Measurements from ENCODE around the gene HOXA13. TPM values are rescaled to one million over a fixed set of nuclear protein-coding genes. Genes with fewer than 3 reads are reported as not detected.

The HOXA13 gene
- total and polyA plus RNA-seq, 2 experiments from 2014 or later = not detected

DNA sequence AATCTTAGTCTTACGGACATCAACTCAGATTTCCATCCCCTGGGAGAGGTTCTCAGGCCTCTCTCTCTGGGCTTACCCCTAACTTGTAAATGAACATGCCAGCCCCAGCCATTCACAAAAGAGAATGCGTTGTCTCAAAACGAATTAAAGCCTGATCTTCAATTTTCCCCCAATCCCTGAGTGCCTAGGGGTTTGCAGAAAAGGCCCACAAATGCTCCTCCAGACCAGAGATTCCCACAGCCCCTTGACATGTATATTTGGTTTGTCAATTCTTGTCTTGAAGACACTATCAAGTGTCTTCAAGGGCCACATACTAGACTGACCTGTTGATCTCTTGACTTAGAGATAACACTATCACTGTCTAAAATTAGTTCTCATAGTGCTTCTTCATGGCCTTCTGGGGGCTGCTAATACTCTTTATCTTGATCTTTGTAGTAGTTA, 11.9 kb upstream of the HOXA13 start:
- TF ChIP-seq NANOG (IDR thresholded peaks at IDR 0.05; ENCODE audit: borderline replicate concordance) = no peak
- TF ChIP-seq EZH2 (IDR thresholded peaks at IDR 0.05; ENCODE audit: low read depth, unreplicated experiment) = peak; percentile 23
- H4K20me1 ChIP-seq (replicated peaks; ENCODE audit: insufficient read depth) = peaks cover 44% of the 10 kb centered on the region
- Mint-ChIP-seq H3K36me3 (ENCODE audit: low read depth) (no peaks in the 10 kb centered on the region), H3K27ac (no peak overlapping the region), H3K4me3 (no peak overlapping the region), H3K27me3 (ENCODE audit: insufficient read depth, low read depth, poor library complexity) (peaks cover 100% of the 10 kb centered on the region), H3K9me3 (no peaks in the 10 kb centered on the region; the same call in 2 of the 3 replicates), H3K4me1 (peaks cover 24% of the 10 kb centered on the region)
- ATAC-seq (no peak), DNase-seq (ENCODE audit: low spot score) (no peak)
- peaks cover 47% of the 10 kb centered on the region for H3K4me1 ChIP-seq (ENCODE audit: insufficient read depth)
- H2AFZ ChIP-seq = no peak overlapping the region
- H3K4me2 ChIP-seq = no peak overlapping the region
- H3K27ac ChIP-seq (ENCODE audit: low read depth) = no peak overlapping the region
- H3K79me2 ChIP-seq (replicated peaks; ENCODE audit: insufficient read depth) = no peaks in the 10 kb centered on the region
- peaks cover 100% of the 10 kb centered on the region for H3K27me3 ChIP-seq (ENCODE audit: insufficient read depth)
- no peaks in the 10 kb centered on the region for H3K9me2 ChIP-seq (ENCODE audit: insufficient read depth)
- peaks cover 41% of the 10 kb centered on the region for H3F3A ChIP-seq (replicated peaks; ENCODE audit: low read depth)
- H3K36me3 ChIP-seq (ENCODE audit: insufficient read depth) = no peaks in the 10 kb centered on the region
- no peak overlapping the region for H3K4me3 ChIP-seq

- H4K20me1 ChIP-seq (replicated peaks; ENCODE audit: insufficient read depth) = peaks cover 48% of the 10 kb centered on the region
- no peaks in the 10 kb centered on the region for H3K36me3 ChIP-seq (ENCODE audit: insufficient read depth)
- DNase-seq (ENCODE audit: low spot score) (no peak), ATAC-seq (no peak)
- Mint-ChIP-seq H3K27me3 (ENCODE audit: insufficient read depth, low read depth, poor library complexity) (peaks cover 100% of the 10 kb centered on the region), H3K4me3 (no peak overlapping the region), H3K36me3 (ENCODE audit: low read depth) (no peaks in the 10 kb centered on the region), H3K4me1 (peaks cover 20% of the 10 kb centered on the region), H3K27ac (no peak overlapping the region), H3K9me3 (no peaks in the 10 kb centered on the region; the same call in 2 of the 3 replicates)
- H3F3A ChIP-seq (replicated peaks; ENCODE audit: low read depth) = peaks cover 43% of the 10 kb centered on the region
- no peak overlapping the region for H3K27ac ChIP-seq (ENCODE audit: low read depth)
- peaks cover 100% of the 10 kb centered on the region for H3K27me3 ChIP-seq (ENCODE audit: insufficient read depth)
- H3K9me2 ChIP-seq (ENCODE audit: insufficient read depth) = no peaks in the 10 kb centered on the region
- TF ChIP-seq STAT1 (IDR thresholded peaks at IDR 0.05; ENCODE audit: unreplicated experiment) (no peak), EZH2 (IDR thresholded peaks at IDR 0.05; ENCODE audit: low read depth, unreplicated experiment) (peak; percentile 36)
- H3K4me3 ChIP-seq = no peak overlapping the region
- no peak overlapping the region for H2AFZ ChIP-seq
- H3K4me1 ChIP-seq (ENCODE audit: insufficient read depth) = peaks cover 44% of the 10 kb centered on the region
- H3K4me2 ChIP-seq = no peak overlapping the region
- H3K79me2 ChIP-seq (replicated peaks; ENCODE audit: insufficient read depth) = no peaks in the 10 kb centered on the region
Observed at GRCh38 chr7:27211084-27211446, 11.2 kb upstream of the HOXA13 start.

GRCh38 chr7:27210441-27211083, 10.7 kb upstream of the HOXA13 start:
- Histone ChIP-seq H3K9me2 (ENCODE audit: insufficient read depth) (no peaks in the 10 kb centered on the region), H3K4me2 (0 out of 2 replicates have a peak overlapping the region, but pooled peaks have one; percentile 37), H3K4me1 (ENCODE audit: insufficient read depth) (peaks cover 46% of the 10 kb centered on the region), H4K20me1 (replicated peaks; ENCODE audit: insufficient read depth) (peaks cover 50% of the 10 kb centered on the region), H3K79me2 (replicated peaks; ENCODE audit: insufficient read depth) (no peaks in the 10 kb centered on the region), H3F3A (replicated peaks; ENCODE audit: low read depth) (peaks cover 43% of the 10 kb centered on the region), H3K4me3 (no peak overlapping the region), H3K27me3 (ENCODE audit: insufficient read depth) (peaks cover 100% of the 10 kb centered on the region), H2AFZ (no peak overlapping the region), H3K27ac (ENCODE audit: low read depth) (no peak overlapping the region), H3K36me3 (ENCODE audit: insufficient read depth) (no peaks in the 10 kb centered on the region)
- Mint-ChIP-seq H3K4me1 (peaks cover 21% of the 10 kb centered on the region), H3K9me3 (no peaks in the 10 kb centered on the region; the same call in 1 of the 3 replicates), H3K27me3 (ENCODE audit: insufficient read depth, low read depth, poor library complexity) (peaks cover 100% of the 10 kb centered on the region), H3K4me3 (no peak overlapping the region), H3K27ac (no peak overlapping the region), H3K36me3 (ENCODE audit: low read depth) (no peaks in the 10 kb centered on the region)
- DNase-seq (ENCODE audit: low spot score) (peak; percentile 92), ATAC-seq (peak; percentile 57)
- TF ChIP-seq, protein P1, sequence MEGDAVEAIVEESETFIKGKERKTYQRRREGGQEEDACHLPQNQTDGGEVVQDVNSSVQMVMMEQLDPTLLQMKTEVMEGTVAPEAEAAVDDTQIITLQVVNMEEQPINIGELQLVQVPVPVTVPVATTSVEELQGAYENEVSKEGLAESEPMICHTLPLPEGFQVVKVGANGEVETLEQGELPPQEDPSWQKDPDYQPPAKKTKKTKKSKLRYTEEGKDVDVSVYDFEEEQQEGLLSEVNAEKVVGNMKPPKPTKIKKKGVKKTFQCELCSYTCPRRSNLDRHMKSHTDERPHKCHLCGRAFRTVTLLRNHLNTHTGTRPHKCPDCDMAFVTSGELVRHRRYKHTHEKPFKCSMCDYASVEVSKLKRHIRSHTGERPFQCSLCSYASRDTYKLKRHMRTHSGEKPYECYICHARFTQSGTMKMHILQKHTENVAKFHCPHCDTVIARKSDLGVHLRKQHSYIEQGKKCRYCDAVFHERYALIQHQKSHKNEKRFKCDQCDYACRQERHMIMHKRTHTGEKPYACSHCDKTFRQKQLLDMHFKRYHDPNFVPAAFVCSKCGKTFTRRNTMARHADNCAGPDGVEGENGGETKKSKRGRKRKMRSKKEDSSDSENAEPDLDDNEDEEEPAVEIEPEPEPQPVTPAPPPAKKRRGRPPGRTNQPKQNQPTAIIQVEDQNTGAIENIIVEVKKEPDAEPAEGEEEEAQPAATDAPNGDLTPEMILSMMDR (conservative IDR thresholded peaks at IDR 0.05; ENCODE audit: low read depth in 2 of 2) = peak; percentile 68 to 83
- TF ChIP-seq, protein P2, sequence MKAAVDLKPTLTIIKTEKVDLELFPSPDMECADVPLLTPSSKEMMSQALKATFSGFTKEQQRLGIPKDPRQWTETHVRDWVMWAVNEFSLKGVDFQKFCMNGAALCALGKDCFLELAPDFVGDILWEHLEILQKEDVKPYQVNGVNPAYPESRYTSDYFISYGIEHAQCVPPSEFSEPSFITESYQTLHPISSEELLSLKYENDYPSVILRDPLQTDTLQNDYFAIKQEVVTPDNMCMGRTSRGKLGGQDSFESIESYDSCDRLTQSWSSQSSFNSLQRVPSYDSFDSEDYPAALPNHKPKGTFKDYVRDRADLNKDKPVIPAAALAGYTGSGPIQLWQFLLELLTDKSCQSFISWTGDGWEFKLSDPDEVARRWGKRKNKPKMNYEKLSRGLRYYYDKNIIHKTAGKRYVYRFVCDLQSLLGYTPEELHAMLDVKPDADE (IDR thresholded peaks at IDR 0.05) = no peak
- peak; percentile 96 for TF ChIP-seq EZH2 (IDR thresholded peaks at IDR 0.05; ENCODE audit: low read depth, unreplicated experiment)

All from GM23338 (cell line).